Caco-2 (cell line): ENCODE measurements around the gene FAM135A. TPM values are rescaled to one million over a fixed set of nuclear protein-coding genes. Genes with fewer than 3 reads are reported as not detected.
A peak's percentile ranks its signal among the peaks of the same experiment; 100 is the strongest.

Experiments
- BruUV-seq: library from RNA; stranded (reverse); fragments of 400-500 nt; replicated peaks from 2 replicates; lab custom pipeline; 2021; lab: Mats Ljungman, UMichigan
- CTCF ChIA-PET: fragments of 300-600 bp; sonication (Branson Sonifier 250); formaldehyde crosslinking; loops from one replicate; lab custom pipeline; 2022; ENCODE audit warnings: antibody characterized with exemption; lab: Charles Lee
- POLR2A ChIA-PET: fragments of 300-600 bp; sonication (Branson Sonifier 250); formaldehyde crosslinking; loops from one replicate; lab custom pipeline; 2022; ENCODE audit warnings: antibody characterized with exemption; lab: Charles Lee
- DNase-seq, 2 experiments: peaks; one replicate each; pipeline versions ENCODE4 v3.0.0 to v3.0.0-alpha.2; 2020 to 2022
- H3K27me3 ChIP-seq: replicated peaks from 2 replicates; pipeline ENCODE4 v1.6.0; 2011; ENCODE audit warnings: low read length; ENCODE audit not compliant: control insufficient read depth, insufficient read depth
- H3K36me3 ChIP-seq: 2 replicates; pipeline ENCODE4 v1.5.1; 2011; ENCODE audit warnings: low read length; ENCODE audit not compliant: control insufficient read depth, insufficient read depth
- H3K4me1 ChIP-seq: fragments of 250-450 bp; sonication (Bioruptor Pico); 2 replicates; pipeline ENCODE4 v1.5.1; 2020; ENCODE audit warnings: mild to moderate bottlenecking
- H3K4me3 ChIP-seq: 2 replicates; pipeline ENCODE4 v1.5.1; 2011; ENCODE audit warnings: low read depth, mild to moderate bottlenecking, control low read depth, low read length
- H3K9me3 ChIP-seq: fragments of 250-450 bp; sonication (Bioruptor Pico); 2 replicates; pipeline ENCODE4 v1.5.1; 2020; ENCODE audit warnings: mild to moderate bottlenecking, moderate library complexity
- H3K27ac Mint-ChIP-seq: one replicate; pipeline ENCODE4 v1.8.0; 2022; ENCODE audit warnings: mixed read lengths; ENCODE audit not compliant: unreplicated experiment
- H3K27me3 Mint-ChIP-seq: one replicate; pipeline ENCODE4 v1.8.0; 2022; ENCODE audit warnings: mixed read lengths; ENCODE audit not compliant: insufficient read depth, unreplicated experiment
- H3K36me3 Mint-ChIP-seq: one replicate; pipeline ENCODE4 v1.8.0; 2022; ENCODE audit warnings: mild to moderate bottlenecking, mixed read lengths; ENCODE audit not compliant: insufficient read depth, unreplicated experiment
- H3K4me1 Mint-ChIP-seq: one replicate; pipeline ENCODE4 v1.8.0; 2022; ENCODE audit warnings: low read depth, mixed read lengths; ENCODE audit not compliant: unreplicated experiment
- H3K4me3 Mint-ChIP-seq: one replicate; pipeline ENCODE4 v1.8.0; 2022; ENCODE audit warnings: mild to moderate bottlenecking, moderate library complexity, mixed read lengths; ENCODE audit not compliant: unreplicated experiment
- H3K9me3 Mint-ChIP-seq: one replicate; pipeline ENCODE4 v1.8.0; 2022; ENCODE audit warnings: mixed read lengths; ENCODE audit not compliant: unreplicated experiment
- intact Hi-C: fragments of 100-400 bp; cut with micrococcal nuclease; formaldehyde crosslinking; loops from one replicate; pipeline ENCODE4 v1.10.0; 2022; ENCODE audit not compliant: unreplicated experiment
- total RNA-seq: library from RNA; stranded (reverse); gene quantifications from 2 replicates; pipeline ENCODE4 v1.2.3, GENCODE V29; 2022
- TF ChIP-seq, protein P1 (sequence below), 2 experiments: fragments of 200-600 bp in 1 of 2; IDR thresholded peaks; 1 replicate in 1 of 2; 2 replicates in 1 of 2; pipeline versions ENCODE4 v1.5.1 to v1.8.0; 2011 to 2022; ENCODE audit warnings: antibody characterized with exemption in 1 of 2, control low read depth in 1 of 2, inconsistent platforms in 1 of 2, low read depth in 1 of 2, low read length in 1 of 2, mild to moderate bottlenecking in 1 of 2, moderate library complexity in 1 of 2; ENCODE audit not compliant: insufficient read depth in 1 of 2, severe bottlenecking in 1 of 2, unreplicated experiment in 1 of 2

FAM135A gene
- total RNA-seq, 1 experiment from 2014 or later: 18.7 TPM

DNA sequence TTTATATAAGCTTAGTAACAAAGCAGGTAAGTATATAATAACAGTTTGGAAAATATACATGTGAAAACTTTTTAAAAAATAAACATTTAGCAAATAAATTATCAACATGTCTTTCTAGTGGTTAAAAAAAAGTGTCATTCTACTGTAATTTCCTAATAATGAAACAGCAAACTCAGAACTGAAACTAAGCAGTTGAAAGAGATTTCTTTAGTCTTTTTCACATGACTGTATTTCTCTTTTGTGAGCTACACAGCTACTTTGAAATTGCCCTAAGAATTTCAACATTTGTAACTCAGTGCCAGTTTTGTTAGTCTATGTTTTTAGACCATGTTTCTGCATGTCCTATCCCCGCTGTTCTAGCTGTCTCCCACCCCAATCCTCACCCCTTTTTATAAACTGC lies 125.1 kb downstream of the FAM135A start:
- intact Hi-C loops: no loop called here
- Histone ChIP-seq H3K4me1 (no peaks in the 10 kb centered on the region), H3K4me3 (no peak overlapping the region), H3K27me3 (no peaks in the 10 kb centered on the region), H3K9me3 (no peaks in the 10 kb centered on the region), H3K36me3 (no peaks in the 10 kb centered on the region)
- Mint-ChIP-seq H3K27ac (no peak overlapping the region), H3K36me3 (no peaks in the 10 kb centered on the region), H3K4me1 (no peaks in the 10 kb centered on the region), H3K4me3 (no peak overlapping the region), H3K27me3 (no peaks in the 10 kb centered on the region), H3K9me3 (no peaks in the 10 kb centered on the region)
- TF ChIP-seq, protein P1, sequence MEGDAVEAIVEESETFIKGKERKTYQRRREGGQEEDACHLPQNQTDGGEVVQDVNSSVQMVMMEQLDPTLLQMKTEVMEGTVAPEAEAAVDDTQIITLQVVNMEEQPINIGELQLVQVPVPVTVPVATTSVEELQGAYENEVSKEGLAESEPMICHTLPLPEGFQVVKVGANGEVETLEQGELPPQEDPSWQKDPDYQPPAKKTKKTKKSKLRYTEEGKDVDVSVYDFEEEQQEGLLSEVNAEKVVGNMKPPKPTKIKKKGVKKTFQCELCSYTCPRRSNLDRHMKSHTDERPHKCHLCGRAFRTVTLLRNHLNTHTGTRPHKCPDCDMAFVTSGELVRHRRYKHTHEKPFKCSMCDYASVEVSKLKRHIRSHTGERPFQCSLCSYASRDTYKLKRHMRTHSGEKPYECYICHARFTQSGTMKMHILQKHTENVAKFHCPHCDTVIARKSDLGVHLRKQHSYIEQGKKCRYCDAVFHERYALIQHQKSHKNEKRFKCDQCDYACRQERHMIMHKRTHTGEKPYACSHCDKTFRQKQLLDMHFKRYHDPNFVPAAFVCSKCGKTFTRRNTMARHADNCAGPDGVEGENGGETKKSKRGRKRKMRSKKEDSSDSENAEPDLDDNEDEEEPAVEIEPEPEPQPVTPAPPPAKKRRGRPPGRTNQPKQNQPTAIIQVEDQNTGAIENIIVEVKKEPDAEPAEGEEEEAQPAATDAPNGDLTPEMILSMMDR (IDR thresholded peaks at IDR 0.05; ENCODE audit: insufficient read depth in 1 of 2, low read depth in 1 of 2, low read length in 1 of 2, severe bottlenecking in 1 of 2, unreplicated experiment in 1 of 2): no peak
- BruUV-seq: no TSS peak
- no peak for DNase-seq
- ChIA-PET CTCF (no interaction called here), POLR2A (no interaction called here)

DNA sequence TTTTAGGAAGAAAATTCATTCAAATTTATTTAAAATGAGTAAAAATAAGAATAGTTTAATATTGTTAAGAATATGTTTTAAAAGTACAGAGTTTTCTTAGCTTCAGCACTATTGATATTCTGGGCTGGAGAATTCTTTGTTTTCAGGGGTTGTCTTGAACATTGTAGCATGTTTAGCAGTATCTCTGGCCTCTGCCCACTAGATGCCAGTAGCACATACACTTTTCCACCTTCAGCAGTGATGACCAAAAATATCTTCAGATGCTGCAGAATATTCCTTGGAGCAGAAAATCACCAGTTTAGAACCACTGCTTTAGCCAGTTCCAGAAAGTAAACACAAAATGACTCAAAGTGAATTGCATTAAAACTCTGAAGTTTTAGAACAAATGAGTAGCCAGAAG lies 134.0 kb downstream of the FAM135A start:
- no peaks in the 10 kb centered on the region for H3K4me1 Mint-ChIP-seq
- no peaks in the 10 kb centered on the region for H3K36me3 ChIP-seq
- no peaks in the 10 kb centered on the region for H3K27me3 ChIP-seq
- no peaks in the 10 kb centered on the region for H3K9me3 Mint-ChIP-seq
- no peaks in the 10 kb centered on the region for H3K36me3 Mint-ChIP-seq
- POLR2A ChIA-PET: no interaction called here
- no peak overlapping the region for H3K27ac Mint-ChIP-seq
- no peaks in the 10 kb centered on the region for H3K27me3 Mint-ChIP-seq
- H3K4me1 ChIP-seq: no peaks in the 10 kb centered on the region
- TF ChIP-seq, protein P1 (IDR thresholded peaks at IDR 0.05; ENCODE audit: insufficient read depth in 1 of 2, low read depth in 1 of 2, low read length in 1 of 2, severe bottlenecking in 1 of 2, unreplicated experiment in 1 of 2): peak; percentile 25 to 67
- H3K4me3 ChIP-seq: no peak overlapping the region
- H3K4me3 Mint-ChIP-seq: no peak overlapping the region
- H3K9me3 ChIP-seq: no peaks in the 10 kb centered on the region
- no TSS peak for BruUV-seq
- intact Hi-C loops: loop anchor here (1.0 kb wide), 3 partner anchors 120 to 337 kb away; partner anchors contain the start of gene SMAP1
- CTCF ChIA-PET: interaction anchor here (1.2 kb wide), 1 partner anchor 140 kb away, joined by 3 read pairs; no protein-coding TSS in a partner anchor
- no peak for DNase-seq

DNA sequence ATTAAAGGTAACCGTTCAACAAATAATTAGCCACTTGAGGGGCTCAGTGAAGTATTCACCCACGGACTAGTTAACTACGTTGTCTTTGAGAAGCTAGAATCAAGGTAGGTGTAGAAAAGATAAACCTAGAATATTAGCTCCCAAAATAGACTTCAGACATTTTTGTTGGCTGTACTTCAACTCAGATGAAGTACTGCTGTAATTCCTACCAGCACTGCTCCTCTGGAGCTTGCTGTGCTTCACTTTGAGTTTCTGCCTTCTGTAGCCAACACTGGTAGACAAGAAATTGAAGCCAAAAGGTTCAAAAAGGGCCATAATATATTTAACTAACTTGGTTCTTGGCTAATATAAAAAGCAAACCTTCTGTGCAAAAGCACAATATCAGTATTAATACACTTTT lies 134.6 kb downstream of the FAM135A start:
- no peaks in the 10 kb centered on the region for H3K36me3 Mint-ChIP-seq
- no peak overlapping the region for H3K4me3 Mint-ChIP-seq
- H3K9me3 Mint-ChIP-seq: no peaks in the 10 kb centered on the region
- intact Hi-C loops: loop anchor here (1.0 kb wide), 3 partner anchors 119 to 336 kb away; partner anchors contain the start of gene SMAP1
- no peak for DNase-seq
- ChIA-PET CTCF (no interaction called here), POLR2A (no interaction called here)
- H3K4me1 Mint-ChIP-seq: no peaks in the 10 kb centered on the region
- no peak overlapping the region for H3K4me3 ChIP-seq
- no peaks in the 10 kb centered on the region for H3K9me3 ChIP-seq
- H3K27ac Mint-ChIP-seq: no peak overlapping the region
- H3K36me3 ChIP-seq: no peaks in the 10 kb centered on the region
- TF ChIP-seq, protein P1 (IDR thresholded peaks at IDR 0.05; ENCODE audit: insufficient read depth in 1 of 2, low read depth in 1 of 2, low read length in 1 of 2, severe bottlenecking in 1 of 2, unreplicated experiment in 1 of 2): no peak
- no peaks in the 10 kb centered on the region for H3K27me3 ChIP-seq
- no peaks in the 10 kb centered on the region for H3K27me3 Mint-ChIP-seq
- BruUV-seq: no TSS peak
- H3K4me1 ChIP-seq: no peaks in the 10 kb centered on the region
